SK-N-MC (cell line): ENCODE data around the gene TRIM33.
"Not testable (repeated sequence)": the region's sequence is repeated elsewhere in the genome, so short reads cannot be mapped to it uniquely, and the experiment has no call there.

Experiments used
- DNase-seq: peaks from one replicate; pipeline ENCODE4 v3.0.0-alpha.2; 2011; ENCODE audit warnings: low read depth, low spot score
- H3K27ac ChIP-seq: fragments of 200-600 bp; sonication (generic); 2 replicates; pipeline ENCODE4 v1.5.1; 2016; ENCODE audit warnings: mixed run types
- H3K36me3 ChIP-seq: fragments of 200-600 bp; sonication (generic); 2 replicates; pipeline ENCODE4 v1.6.1; 2017; ENCODE audit warnings: antibody characterized with exemption, low read length, mixed read lengths; ENCODE audit not compliant: insufficient read depth
- H3K4me3 ChIP-seq: fragments of 200-600 bp; sonication (generic); 2 replicates; pipeline ENCODE4 v1.5.1; 2016
- H3K9ac ChIP-seq: fragments of 200-600 bp; sonication (generic); 2 replicates; pipeline ENCODE4 v1.8.0; 2017; ENCODE audit warnings: mixed run types, mixed read lengths; ENCODE audit not compliant: insufficient read length
- H3K9me3 ChIP-seq: fragments of 200-600 bp; sonication (generic); 2 replicates; pipeline ENCODE4 v1.6.1; 2017; ENCODE audit warnings: low read depth, mild to moderate bottlenecking, antibody characterized with exemption, low read length, moderate library complexity, mixed read lengths
- EZH2 ChIP-seq: fragments of 200-600 bp; sonication (generic); IDR thresholded peaks from one replicate; pipeline ENCODE4 v1.6.1; 2017; ENCODE audit warnings: antibody characterized with exemption
- FOXP2 ChIP-seq: optimal IDR thresholded peaks from 2 replicates; pipeline ENCODE3; 2011; ENCODE audit warnings: mild to moderate bottlenecking, moderate library complexity; ENCODE audit not compliant: insufficient read depth; ENCODE audit errors: extremely low read length, control extremely low read depth
- POLR2AphosphoS5 ChIP-seq: IDR thresholded peaks from 2 replicates; pipeline ENCODE4 v1.6.1; 2012; ENCODE audit warnings: mild to moderate bottlenecking, low read depth, low read length, borderline replicate concordance

The TRIM33 gene

GRCh38 chr1:114482585-114482984, 28.4 kb downstream of the TRIM33 start:
- H3K27ac ChIP-seq: no peak overlapping the region
- DNase-seq: no peak
- H3K4me3 ChIP-seq: no peak overlapping the region
- TF ChIP-seq POLR2AphosphoS5 (no peak), EZH2 (no peak), FOXP2 (no peak)
- peaks cover 4% of the 10 kb centered on the region; the same call in 1 of the 2 replicates for H3K9me3 ChIP-seq
- H3K36me3 ChIP-seq: peaks cover 24% of the 10 kb centered on the region
- H3K9ac ChIP-seq: no peak overlapping the region

DNA sequence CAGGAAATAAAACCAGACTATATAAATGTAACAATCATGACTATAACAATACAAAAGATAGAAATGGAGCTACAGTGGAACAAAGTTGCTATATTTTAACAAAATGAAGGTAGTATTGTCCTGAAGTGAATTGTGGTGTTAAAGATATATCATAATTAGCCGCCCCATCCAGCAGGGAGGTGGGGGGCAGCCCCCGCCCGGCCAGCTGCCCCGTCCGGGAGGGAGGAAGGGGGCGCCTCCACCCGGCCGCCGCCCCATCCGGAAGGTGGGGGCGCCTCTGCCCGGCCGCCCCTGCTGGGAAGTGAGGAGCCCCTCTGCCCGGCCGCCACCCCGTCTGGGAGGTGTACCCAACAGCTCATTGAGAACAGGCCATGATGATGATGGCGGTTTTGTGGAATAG, 31.4 kb downstream of the TRIM33 start:
- not testable (repeated sequence) for H3K9me3 ChIP-seq, DNase-seq, H3K4me3 ChIP-seq, H3K9ac ChIP-seq, H3K27ac ChIP-seq
- H3K36me3 ChIP-seq: peaks cover 16% of the 10 kb centered on the region

DNA sequence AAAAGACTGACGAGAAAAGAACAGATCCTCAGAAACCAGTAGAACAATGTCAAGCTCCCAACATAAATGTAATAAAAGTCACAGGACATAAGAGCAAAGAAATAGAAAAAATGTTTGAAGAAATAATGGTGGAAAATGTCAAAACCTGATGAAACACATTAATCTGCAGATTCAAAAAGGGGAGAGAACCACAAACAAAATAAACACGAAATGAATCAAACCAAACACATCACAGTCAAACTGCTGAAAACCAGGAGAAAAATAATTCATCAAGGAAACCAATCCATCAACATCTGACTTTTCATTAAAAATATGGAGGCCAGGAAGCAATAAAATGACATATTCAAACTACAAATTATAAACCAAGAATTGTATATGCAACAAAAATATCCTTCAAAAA, 31.9 kb downstream of the TRIM33 start:
- Histone ChIP-seq H3K27ac (no peak overlapping the region), H3K4me3 (no peak overlapping the region), H3K9me3 (peaks cover 4% of the 10 kb centered on the region; the same call in 1 of the 2 replicates), H3K9ac (no peak overlapping the region), H3K36me3 (peaks cover 16% of the 10 kb centered on the region)
- TF ChIP-seq POLR2AphosphoS5 (no peak), EZH2 (no peak), FOXP2 (no peak)
- DNase-seq: no peak

DNA sequence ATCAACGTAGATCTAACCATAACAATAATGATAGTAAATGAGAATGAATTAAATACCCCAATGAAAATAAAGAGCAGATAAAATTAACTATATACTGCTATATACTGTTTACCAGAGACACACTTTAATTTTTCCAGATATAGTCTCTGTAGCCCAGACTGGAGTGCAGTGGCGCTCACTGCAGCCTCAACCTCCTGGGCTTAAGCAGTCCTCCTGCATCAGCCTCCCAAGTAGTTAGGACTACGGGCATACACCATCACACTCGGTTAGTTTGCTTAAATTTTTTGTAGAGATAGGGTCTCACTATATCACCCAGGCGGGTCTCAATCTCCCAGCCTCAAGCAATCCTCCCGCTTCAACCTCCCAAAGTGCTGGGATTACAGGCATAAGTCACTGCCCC, 37.2 kb downstream of the TRIM33 start:
- Histone ChIP-seq H3K36me3 (peaks cover 3% of the 10 kb centered on the region; the same call in 1 of the 2 replicates), H3K4me3 (no peak overlapping the region), H3K9me3 (peaks cover 3% of the 10 kb centered on the region; the same call in 1 of the 2 replicates), H3K27ac (no peak overlapping the region), H3K9ac (no peak overlapping the region)
- no peak for DNase-seq
- TF ChIP-seq POLR2AphosphoS5: no peak
- no peak for TF ChIP-seq FOXP2
- TF ChIP-seq EZH2: no peak

DNA sequence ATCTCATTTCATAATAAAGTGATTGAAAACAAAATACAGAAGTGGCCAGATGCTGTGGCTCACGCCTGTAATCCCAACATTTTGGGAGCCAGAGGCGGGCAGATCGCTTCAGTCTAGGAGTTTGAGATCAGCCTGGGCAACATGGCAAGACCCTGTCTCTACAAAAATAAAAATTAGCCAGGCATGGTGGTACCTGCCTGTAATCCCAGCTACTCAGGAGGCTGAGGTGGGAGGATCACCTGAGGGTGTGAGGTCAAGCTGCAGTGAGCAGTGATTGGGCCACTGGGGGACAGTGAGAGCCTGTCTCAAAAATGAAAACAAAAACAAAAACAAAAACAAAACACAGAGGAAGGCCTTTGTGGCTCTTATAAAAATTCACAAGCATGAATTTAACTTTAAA, 38.6 kb downstream of the TRIM33 start:
- TF ChIP-seq EZH2 (no peak), POLR2AphosphoS5 (no peak), FOXP2 (no peak)
- H3K36me3 ChIP-seq: no peaks in the 10 kb centered on the region
- no peaks in the 10 kb centered on the region; the same call in 1 of the 2 replicates for H3K9me3 ChIP-seq
- H3K27ac ChIP-seq: no peak overlapping the region
- no peak overlapping the region for H3K9ac ChIP-seq
- DNase-seq: no peak
- no peak overlapping the region for H3K4me3 ChIP-seq

- no peak for DNase-seq
- H3K27ac ChIP-seq: no peak overlapping the region
- H3K9ac ChIP-seq: no peak overlapping the region
- TF ChIP-seq EZH2 (no peak), POLR2AphosphoS5 (no peak), FOXP2 (no peak)
- 0 out of 2 replicates have a peak, but pooled peaks cover 3% of the 10 kb centered on the region for H3K36me3 ChIP-seq
- H3K4me3 ChIP-seq: no peak overlapping the region
- H3K9me3 ChIP-seq: no peaks in the 10 kb centered on the region
These were observed 40.3 kb downstream of the TRIM33 start for GRCh38 chr1:114470681-114471080.

DNA sequence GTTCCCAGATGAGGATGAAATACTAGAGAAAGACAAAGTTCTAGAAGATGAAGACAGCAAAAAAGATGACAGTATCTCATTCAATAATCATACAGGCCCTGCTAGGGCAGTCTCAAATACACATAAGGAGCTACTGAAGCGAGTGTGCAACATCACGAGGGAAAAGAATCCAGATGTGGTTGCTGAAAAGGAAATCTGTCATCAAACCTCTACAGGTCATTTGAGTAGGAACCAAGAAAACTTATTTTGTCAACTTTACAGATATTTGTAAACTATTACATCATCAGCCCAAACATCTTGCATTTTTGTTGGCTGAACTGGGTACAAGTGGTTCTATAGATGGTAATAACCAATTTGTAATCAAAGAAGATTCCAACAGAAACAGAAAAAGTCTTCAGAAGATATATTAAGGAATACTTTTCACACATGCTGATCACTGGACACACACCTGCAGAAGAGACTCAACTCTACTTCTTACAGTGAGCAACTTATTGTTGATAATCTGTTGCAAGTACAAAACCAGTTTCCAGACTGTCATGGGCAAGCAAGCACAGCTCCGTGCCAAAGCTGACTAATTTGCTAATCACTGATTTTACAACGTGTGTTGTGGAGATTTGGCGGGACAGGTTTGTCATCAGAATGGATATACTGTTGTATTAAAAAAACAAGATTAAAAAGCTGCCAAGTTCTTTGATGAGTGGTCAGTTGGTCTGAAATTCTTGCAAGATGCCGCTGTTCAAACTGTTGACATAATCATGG, 42.1 kb downstream of the TRIM33 start:
- no peak for DNase-seq
- Histone ChIP-seq H3K4me3 (no peak overlapping the region), H3K9ac (no peak overlapping the region), H3K36me3 (peaks cover 7% of the 10 kb centered on the region; the same call in 1 of the 2 replicates), H3K27ac (no peak overlapping the region), H3K9me3 (no peaks in the 10 kb centered on the region)
- TF ChIP-seq EZH2: no peak
- no peak for TF ChIP-seq POLR2AphosphoS5
- no peak for TF ChIP-seq FOXP2

- Histone ChIP-seq H3K36me3 (peaks cover 10% of the 10 kb centered on the region; the same call in 1 of the 2 replicates), H3K9me3 (no peaks in the 10 kb centered on the region), H3K9ac (no peak overlapping the region), H3K27ac (no peak overlapping the region), H3K4me3 (no peak overlapping the region)
- DNase-seq: no peak
- no peak for TF ChIP-seq FOXP2
- no peak for TF ChIP-seq EZH2
- TF ChIP-seq POLR2AphosphoS5: no peak
These were observed 43.0 kb downstream of the TRIM33 start for GRCh38 chr1:114468047-114468446.

DNA sequence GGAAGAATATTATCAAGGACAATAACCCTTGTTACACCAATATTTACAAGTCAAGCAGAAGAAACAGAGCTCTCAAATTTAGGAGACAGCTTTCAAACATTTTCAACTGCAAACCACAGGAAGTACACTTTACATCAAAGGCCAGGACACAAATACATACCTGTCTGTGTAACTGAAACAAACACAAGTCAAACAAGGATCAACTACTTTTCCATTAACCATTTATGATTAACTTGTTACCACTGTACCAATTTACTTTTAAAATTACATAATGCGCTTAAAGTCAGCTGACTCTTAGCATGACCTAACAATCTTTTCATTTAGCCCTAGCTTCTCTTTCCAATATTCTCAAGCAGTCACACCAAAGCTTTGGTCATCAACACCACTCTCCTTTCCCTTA, 43.5 kb downstream of the TRIM33 start:
- no peaks in the 10 kb centered on the region for H3K9me3 ChIP-seq
- TF ChIP-seq FOXP2 (no peak), EZH2 (no peak)
- no peak for DNase-seq
- H3K4me3 ChIP-seq: no peak overlapping the region
- peaks cover 16% of the 10 kb centered on the region for H3K36me3 ChIP-seq
- no peak overlapping the region for H3K9ac ChIP-seq
- no peak overlapping the region for H3K27ac ChIP-seq
